PC-9 (cell line): ENCODE data around the gene NPHP4. TPM values are rescaled to one million over a fixed set of nuclear protein-coding genes. Genes with fewer than 3 reads are reported as not detected.

ENCODE experiments used
- BruUV-seq: library from RNA; stranded (reverse); fragments of 400-500 nt; replicated peaks from 2 replicates; lab custom pipeline; 2021; lab: Mats Ljungman, UMichigan
- CTCF ChIA-PET: fragments of 300-600 bp; sonication (Branson Sonifier 250); formaldehyde crosslinking; loops from one replicate; lab custom pipeline; 2022; ENCODE audit warnings: antibody characterized with exemption; lab: Charles Lee
- POLR2A ChIA-PET: fragments of 300-600 bp; sonication (Branson Sonifier 250); formaldehyde crosslinking; loops from one replicate; lab custom pipeline; 2022; ENCODE audit warnings: antibody characterized with exemption; ENCODE audit not compliant: unreplicated experiment; lab: Charles Lee
- DNase-seq, 2 experiments: peaks; one replicate each; pipeline versions ENCODE4 v3.0.0 to v3.0.0-alpha.2; 2015 to 2022; ENCODE audit warnings: mixed read lengths in 1 of 2
- H2AFZ ChIP-seq: fragments of 200-600 bp; sonication (generic); 2 replicates; pipeline ENCODE4 v1.8.1; 2017; ENCODE audit warnings: antibody characterized with exemption
- H3F3A ChIP-seq: fragments of 200-600 bp; sonication (generic); 2 replicates; pipeline ENCODE4 v1.8.1; 2017; ENCODE audit warnings: antibody characterized with exemption, mild to moderate bottlenecking, low read depth; ENCODE audit not compliant: insufficient read depth
- H3K27ac ChIP-seq: fragments of 200-600 bp; sonication (generic); 2 replicates; pipeline ENCODE4 v1.6.1; 2016; ENCODE audit warnings: mixed run types
- H3K27me3 ChIP-seq: fragments of 200-600 bp; sonication (generic); 2 replicates; pipeline ENCODE4 v1.6.1; 2016; ENCODE audit warnings: low read depth, mixed run types; ENCODE audit not compliant: insufficient read depth
- H3K36me3 ChIP-seq: fragments of 200-600 bp; sonication (generic); 2 replicates; pipeline ENCODE4 v1.6.1; 2016; ENCODE audit warnings: low read depth, mixed run types
- H3K4me1 ChIP-seq: fragments of 200-600 bp; sonication (generic); replicated peaks from 2 replicates; pipeline ENCODE4 v1.6.1; 2016; ENCODE audit warnings: mixed run types; ENCODE audit not compliant: insufficient read depth
- H3K4me2 ChIP-seq: fragments of 200-600 bp; sonication (generic); 2 replicates; pipeline ENCODE4 v1.6.1; 2017; ENCODE audit warnings: mixed run types
- H3K4me3 ChIP-seq: fragments of 200-600 bp; sonication (generic); 2 replicates; pipeline ENCODE4 v1.6.1; 2016; ENCODE audit warnings: mixed run types
- H3K79me2 ChIP-seq: fragments of 200-600 bp; sonication (generic); 2 replicates; pipeline ENCODE4 v1.6.1; 2017; ENCODE audit warnings: low read depth, mixed run types
- H3K9me2 ChIP-seq: fragments of 200-600 bp; sonication (generic); 2 replicates; pipeline ENCODE4 v1.8.1; 2017; ENCODE audit warnings: mild to moderate bottlenecking; ENCODE audit not compliant: insufficient read depth
- H3K9me3 ChIP-seq: fragments of 200-600 bp; sonication (generic); 2 replicates; pipeline ENCODE4 v1.8.1; 2016; ENCODE audit warnings: low read depth; ENCODE audit not compliant: insufficient read depth
- H4K20me1 ChIP-seq: fragments of 200-600 bp; sonication (generic); 2 replicates; pipeline ENCODE4 v1.8.1; 2017; ENCODE audit not compliant: insufficient read depth
- EZH2 ChIP-seq: fragments of 200-600 bp; sonication (generic); IDR thresholded peaks from 2 replicates; pipeline ENCODE4 v1.8.0; 2017; ENCODE audit warnings: antibody characterized with exemption, low read depth
- intact Hi-C: fragments of 100-400 bp; cut with micrococcal nuclease; formaldehyde crosslinking; loops from one replicate; pipeline ENCODE4 v1.10.0; 2022; ENCODE audit not compliant: unreplicated experiment
- total RNA-seq: library from RNA; stranded (reverse); gene quantifications from 2 replicates; pipeline ENCODE4 v1.2.3, GENCODE V29; 2021
- TF ChIP-seq, protein P1 (sequence below): fragments of 200-600 bp; sonication (generic); conservative IDR thresholded peaks from 2 replicates; pipeline ENCODE4 v1.6.1; 2017; ENCODE audit warnings: mixed run types, antibody characterized with exemption, mild to moderate bottlenecking, moderate library complexity

Gene NPHP4
- total RNA-seq, 1 experiment from 2014 or later = 17.9 TPM

GRCh38 chr1:5903031-5903430, 89.2 kb downstream of the NPHP4 start:
- no peaks in the 10 kb centered on the region for H3K36me3 ChIP-seq
- H3F3A ChIP-seq = no peaks in the 10 kb centered on the region
- POLR2A ChIA-PET = no interaction called here
- CTCF ChIA-PET = interaction anchor here (0.5 kb wide), 1 partner anchor 722 kb away, joined by 5 read pairs; no protein-coding TSS in a partner anchor
- no peak overlapping the region for H3K27ac ChIP-seq
- no peaks in the 10 kb centered on the region for H4K20me1 ChIP-seq
- no peak for DNase-seq
- H3K4me3 ChIP-seq = no peak overlapping the region
- no peaks in the 10 kb centered on the region for H3K27me3 ChIP-seq
- no peaks in the 10 kb centered on the region for H3K79me2 ChIP-seq
- TF ChIP-seq EZH2 = no peak
- TF ChIP-seq, protein P1, sequence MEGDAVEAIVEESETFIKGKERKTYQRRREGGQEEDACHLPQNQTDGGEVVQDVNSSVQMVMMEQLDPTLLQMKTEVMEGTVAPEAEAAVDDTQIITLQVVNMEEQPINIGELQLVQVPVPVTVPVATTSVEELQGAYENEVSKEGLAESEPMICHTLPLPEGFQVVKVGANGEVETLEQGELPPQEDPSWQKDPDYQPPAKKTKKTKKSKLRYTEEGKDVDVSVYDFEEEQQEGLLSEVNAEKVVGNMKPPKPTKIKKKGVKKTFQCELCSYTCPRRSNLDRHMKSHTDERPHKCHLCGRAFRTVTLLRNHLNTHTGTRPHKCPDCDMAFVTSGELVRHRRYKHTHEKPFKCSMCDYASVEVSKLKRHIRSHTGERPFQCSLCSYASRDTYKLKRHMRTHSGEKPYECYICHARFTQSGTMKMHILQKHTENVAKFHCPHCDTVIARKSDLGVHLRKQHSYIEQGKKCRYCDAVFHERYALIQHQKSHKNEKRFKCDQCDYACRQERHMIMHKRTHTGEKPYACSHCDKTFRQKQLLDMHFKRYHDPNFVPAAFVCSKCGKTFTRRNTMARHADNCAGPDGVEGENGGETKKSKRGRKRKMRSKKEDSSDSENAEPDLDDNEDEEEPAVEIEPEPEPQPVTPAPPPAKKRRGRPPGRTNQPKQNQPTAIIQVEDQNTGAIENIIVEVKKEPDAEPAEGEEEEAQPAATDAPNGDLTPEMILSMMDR = no peak
- no peaks in the 10 kb centered on the region for H3K9me3 ChIP-seq
- H3K9me2 ChIP-seq = no peaks in the 10 kb centered on the region
- H3K4me2 ChIP-seq = no peak overlapping the region
- intact Hi-C loops = no loop called here
- no TSS peak for BruUV-seq
- H2AFZ ChIP-seq = no peak overlapping the region
- H3K4me1 ChIP-seq = no peaks in the 10 kb centered on the region

- Histone ChIP-seq H3K9me3 (no peaks in the 10 kb centered on the region), H3K9me2 (no peaks in the 10 kb centered on the region), H3K79me2 (no peaks in the 10 kb centered on the region), H3K4me3 (no peak overlapping the region), H3K36me3 (no peaks in the 10 kb centered on the region), H3K27ac (no peak overlapping the region), H4K20me1 (no peaks in the 10 kb centered on the region), H2AFZ (no peak overlapping the region), H3F3A (no peaks in the 10 kb centered on the region), H3K4me1 (no peaks in the 10 kb centered on the region), H3K27me3 (no peaks in the 10 kb centered on the region), H3K4me2 (no peak overlapping the region)
- BruUV-seq = no TSS peak
- intact Hi-C loops = no loop called here
- ChIA-PET CTCF (no interaction called here), POLR2A (no interaction called here)
- TF ChIP-seq, protein P1 = no peak
- TF ChIP-seq EZH2 = no peak
- no peak for DNase-seq
Measured at GRCh38 chr1:5901841-5902240, 90.4 kb downstream of the NPHP4 start.

DNA sequence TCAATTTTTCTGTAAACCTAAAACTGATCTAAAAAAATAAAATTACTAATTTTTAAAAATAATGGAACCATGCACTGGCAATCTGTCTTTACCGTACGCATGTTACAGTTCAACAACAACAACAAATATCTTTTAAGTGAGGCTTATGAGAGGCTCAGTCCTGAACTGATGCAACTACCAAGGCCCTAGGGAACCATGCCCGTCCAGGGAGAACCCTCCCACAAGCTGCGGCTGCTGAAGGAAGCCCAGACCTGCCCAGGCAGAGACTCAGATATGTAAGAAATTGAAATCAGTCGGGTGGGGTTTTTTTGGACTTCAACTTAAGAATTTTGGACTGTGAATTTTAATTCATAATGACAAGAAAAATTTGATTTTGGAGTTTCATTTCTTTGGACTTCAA, 91.1 kb downstream of the NPHP4 start:
- Histone ChIP-seq H3K9me2 (no peaks in the 10 kb centered on the region), H3K9me3 (no peaks in the 10 kb centered on the region), H3K27ac (no peak overlapping the region), H3K27me3 (no peaks in the 10 kb centered on the region), H3K4me1 (no peaks in the 10 kb centered on the region), H3K4me3 (no peak overlapping the region), H2AFZ (no peak overlapping the region), H3K79me2 (no peaks in the 10 kb centered on the region), H3K36me3 (no peaks in the 10 kb centered on the region), H3K4me2 (no peak overlapping the region), H3F3A (no peaks in the 10 kb centered on the region), H4K20me1 (no peaks in the 10 kb centered on the region)
- POLR2A ChIA-PET = no interaction called here
- intact Hi-C loops = no loop called here
- CTCF ChIA-PET = no interaction called here
- BruUV-seq = no TSS peak
- TF ChIP-seq EZH2 = no peak
- TF ChIP-seq, protein P1 = no peak
- DNase-seq = no peak
